Astrocyte (in vitro differentiated cells and primary cell): ENCODE data around the gene DCP1B. TPM values are rescaled to one million over a fixed set of nuclear protein-coding genes. Genes with fewer than 3 reads are reported as not detected.

ENCODE experiments used
- DNase-seq: peaks from one replicate; pipeline ENCODE4 v3.0.0-alpha.2; 2010; ENCODE audit warnings: low read depth
- FAIRE-seq: peaks from 2 replicates; lab custom pipeline; 2011; peaks lifted over from hg19 to GRCh38; lab: Jason Lieb, UNC
- H2AFZ ChIP-seq: 2 replicates; pipeline ENCODE4 v1.6.0; 2012; ENCODE audit warnings: low read depth, low read length, inconsistent platforms
- H3K27ac ChIP-seq: 2 replicates; pipeline ENCODE4 v1.5.1; 2011; ENCODE audit warnings: low read depth, low read length, inconsistent platforms
- H3K27me3 ChIP-seq: 2 replicates; pipeline ENCODE4 v1.6.0; 2011; ENCODE audit warnings: low read length, inconsistent platforms; ENCODE audit not compliant: insufficient read depth
- H3K36me3 ChIP-seq: 2 replicates; pipeline ENCODE4 v1.5.1; 2011; ENCODE audit warnings: low read length, inconsistent platforms; ENCODE audit not compliant: insufficient read depth
- H3K4me1 ChIP-seq: 2 replicates; pipeline ENCODE4 v1.5.1; 2011; ENCODE audit warnings: low read length, inconsistent platforms; ENCODE audit not compliant: insufficient read depth
- H3K4me2 ChIP-seq: 2 replicates; pipeline ENCODE4 v1.6.0; 2012; ENCODE audit warnings: low read length, inconsistent platforms
- H3K4me3 ChIP-seq: 2 replicates; pipeline ENCODE4 v1.5.1; 2011; ENCODE audit warnings: low read depth, mild to moderate bottlenecking, low read length, inconsistent platforms; ENCODE audit not compliant: insufficient read depth
- H3K79me2 ChIP-seq: 2 replicates; pipeline ENCODE4 v1.6.0; 2012; ENCODE audit warnings: mild to moderate bottlenecking, low read length, inconsistent platforms; ENCODE audit not compliant: insufficient read depth
- H3K9ac ChIP-seq: 2 replicates; pipeline ENCODE4 v1.6.0; 2012; ENCODE audit warnings: mild to moderate bottlenecking, low read length, inconsistent platforms
- H3K9me3 ChIP-seq: 2 replicates; pipeline ENCODE4 v1.5.1; 2012; ENCODE audit warnings: low read depth, mild to moderate bottlenecking, low read length, inconsistent platforms; ENCODE audit not compliant: insufficient read depth
- H4K20me1 ChIP-seq: 2 replicates; pipeline ENCODE4 v1.6.0; 2012; ENCODE audit warnings: low read length, inconsistent platforms; ENCODE audit not compliant: insufficient read depth
- H3K27ac Mint-ChIP-seq: one replicate; pipeline ENCODE4 v1.8.0; 2021; ENCODE audit warnings: mild to moderate bottlenecking, mixed read lengths; ENCODE audit not compliant: unreplicated experiment
- H3K27me3 Mint-ChIP-seq: one replicate; pipeline ENCODE4 v1.8.0; 2021; ENCODE audit warnings: low read depth, mixed read lengths; ENCODE audit not compliant: unreplicated experiment
- H3K36me3 Mint-ChIP-seq: one replicate; pipeline ENCODE4 v1.8.0; 2021; ENCODE audit warnings: low read depth, mixed read lengths; ENCODE audit not compliant: unreplicated experiment
- H3K4me1 Mint-ChIP-seq: one replicate; pipeline ENCODE4 v1.8.0; 2021; ENCODE audit warnings: low read depth, mixed read lengths; ENCODE audit not compliant: unreplicated experiment
- H3K4me3 Mint-ChIP-seq: one replicate; pipeline ENCODE4 v1.8.0; 2021; ENCODE audit warnings: mild to moderate bottlenecking, moderate library complexity, mixed read lengths; ENCODE audit not compliant: unreplicated experiment
- H3K9me3 Mint-ChIP-seq: one replicate; pipeline ENCODE4 v1.8.0; 2021; ENCODE audit warnings: mild to moderate bottlenecking, mixed read lengths; ENCODE audit not compliant: unreplicated experiment
- EZH2 ChIP-seq: IDR thresholded peaks from 2 replicates; pipeline ENCODE4 v1.6.1; 2012; ENCODE audit warnings: mild to moderate bottlenecking, low read length, inconsistent platforms; ENCODE audit not compliant: insufficient read depth
- total RNA-seq: library from RNA; stranded (reverse); gene quantifications from 2 replicates; pipeline ENCODE4 v1.2.1, GENCODE V29; 2021
- TF ChIP-seq, protein P1 (sequence below): IDR thresholded peaks from 2 replicates; pipeline ENCODE4 v1.5.1; 2011; ENCODE audit warnings: low read depth, mild to moderate bottlenecking, inconsistent platforms, low read length, moderate library complexity; ENCODE audit not compliant: insufficient read depth

Gene DCP1B
- total RNA-seq, 1 donor from 2014 or later, result 13.1 TPM

DNA sequence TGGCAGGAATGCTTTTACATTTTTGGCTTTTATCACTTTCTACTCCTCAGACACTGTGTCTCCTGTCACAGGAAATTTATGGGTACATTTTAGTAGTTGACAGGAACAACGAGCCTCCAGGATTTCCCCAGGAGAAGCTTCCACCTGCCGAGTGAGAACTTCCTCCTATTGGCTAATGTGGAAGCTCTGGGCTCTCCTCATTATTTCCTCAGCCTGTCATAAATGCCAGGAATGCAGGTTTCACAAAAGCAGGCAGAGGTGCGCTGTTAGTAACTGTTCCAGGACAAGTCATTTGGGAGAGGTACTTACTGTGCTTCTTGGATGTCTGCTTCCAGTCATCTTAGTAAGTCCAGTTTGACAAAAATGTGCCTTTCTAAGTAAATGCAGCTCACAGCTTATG lies 19.1 kb upstream of the DCP1B start:
- peaks cover 23% of the 10 kb centered on the region for H3K27me3 Mint-ChIP-seq

DNA sequence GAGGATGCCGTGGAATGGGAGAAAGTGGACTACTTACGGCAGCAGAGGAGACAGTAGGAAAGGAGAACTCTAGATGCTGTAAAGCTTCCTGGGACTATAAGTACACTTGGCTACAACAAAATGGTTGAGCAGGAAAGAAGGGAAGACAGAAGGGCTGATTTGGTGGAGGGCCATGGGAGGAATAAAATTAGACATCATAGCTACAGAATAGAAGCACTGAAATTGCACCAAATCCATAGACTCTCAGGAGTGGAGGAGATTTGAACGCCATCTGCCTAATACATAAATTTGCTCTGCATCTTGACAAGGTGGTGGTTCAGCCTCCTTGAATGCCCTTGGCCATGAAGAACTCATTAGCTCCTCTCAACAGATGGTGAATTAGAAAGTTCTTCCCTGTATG lies 16.3 kb upstream of the DCP1B start:
- Histone ChIP-seq H3K9ac (no peak overlapping the region), H2AFZ (no peak overlapping the region), H3K4me2 (no peak overlapping the region), H4K20me1 (no peaks in the 10 kb centered on the region), H3K27ac (no peak overlapping the region), H3K36me3 (no peaks in the 10 kb centered on the region), H3K9me3 (no peaks in the 10 kb centered on the region), H3K4me1 (no peaks in the 10 kb centered on the region), H3K27me3 (peaks cover 35% of the 10 kb centered on the region), H3K4me3 (no peak overlapping the region), H3K79me2 (no peaks in the 10 kb centered on the region)
- Mint-ChIP-seq H3K27ac (no peak overlapping the region), H3K9me3 (no peaks in the 10 kb centered on the region), H3K36me3 (no peaks in the 10 kb centered on the region), H3K4me1 (no peaks in the 10 kb centered on the region), H3K27me3 (peaks cover 23% of the 10 kb centered on the region), H3K4me3 (no peak overlapping the region)
- TF ChIP-seq EZH2, result no peak
- TF ChIP-seq, protein P1, sequence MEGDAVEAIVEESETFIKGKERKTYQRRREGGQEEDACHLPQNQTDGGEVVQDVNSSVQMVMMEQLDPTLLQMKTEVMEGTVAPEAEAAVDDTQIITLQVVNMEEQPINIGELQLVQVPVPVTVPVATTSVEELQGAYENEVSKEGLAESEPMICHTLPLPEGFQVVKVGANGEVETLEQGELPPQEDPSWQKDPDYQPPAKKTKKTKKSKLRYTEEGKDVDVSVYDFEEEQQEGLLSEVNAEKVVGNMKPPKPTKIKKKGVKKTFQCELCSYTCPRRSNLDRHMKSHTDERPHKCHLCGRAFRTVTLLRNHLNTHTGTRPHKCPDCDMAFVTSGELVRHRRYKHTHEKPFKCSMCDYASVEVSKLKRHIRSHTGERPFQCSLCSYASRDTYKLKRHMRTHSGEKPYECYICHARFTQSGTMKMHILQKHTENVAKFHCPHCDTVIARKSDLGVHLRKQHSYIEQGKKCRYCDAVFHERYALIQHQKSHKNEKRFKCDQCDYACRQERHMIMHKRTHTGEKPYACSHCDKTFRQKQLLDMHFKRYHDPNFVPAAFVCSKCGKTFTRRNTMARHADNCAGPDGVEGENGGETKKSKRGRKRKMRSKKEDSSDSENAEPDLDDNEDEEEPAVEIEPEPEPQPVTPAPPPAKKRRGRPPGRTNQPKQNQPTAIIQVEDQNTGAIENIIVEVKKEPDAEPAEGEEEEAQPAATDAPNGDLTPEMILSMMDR, result no peak
- DNase-seq (no peak), FAIRE-seq (no peak)

More for the DNA sequence above, 19.1 kb upstream of the DCP1B start:
- Histone ChIP-seq H3K27me3 (peaks cover 58% of the 10 kb centered on the region), H3K9me3 (no peaks in the 10 kb centered on the region), H3K4me2 (no peak overlapping the region), H3K4me3 (no peak overlapping the region), H3K36me3 (no peaks in the 10 kb centered on the region), H3K27ac (no peak overlapping the region), H3K9ac (no peak overlapping the region), H3K4me1 (no peaks in the 10 kb centered on the region), H4K20me1 (no peaks in the 10 kb centered on the region), H2AFZ (no peak overlapping the region), H3K79me2 (no peaks in the 10 kb centered on the region)
- Mint-ChIP-seq H3K36me3 (no peaks in the 10 kb centered on the region), H3K9me3 (no peaks in the 10 kb centered on the region), H3K4me1 (no peaks in the 10 kb centered on the region), H3K27ac (no peak overlapping the region), H3K4me3 (no peak overlapping the region)
- no peak for FAIRE-seq
- TF ChIP-seq EZH2, result no peak
- TF ChIP-seq, protein P1, result no peak
- no peak for DNase-seq

DNA sequence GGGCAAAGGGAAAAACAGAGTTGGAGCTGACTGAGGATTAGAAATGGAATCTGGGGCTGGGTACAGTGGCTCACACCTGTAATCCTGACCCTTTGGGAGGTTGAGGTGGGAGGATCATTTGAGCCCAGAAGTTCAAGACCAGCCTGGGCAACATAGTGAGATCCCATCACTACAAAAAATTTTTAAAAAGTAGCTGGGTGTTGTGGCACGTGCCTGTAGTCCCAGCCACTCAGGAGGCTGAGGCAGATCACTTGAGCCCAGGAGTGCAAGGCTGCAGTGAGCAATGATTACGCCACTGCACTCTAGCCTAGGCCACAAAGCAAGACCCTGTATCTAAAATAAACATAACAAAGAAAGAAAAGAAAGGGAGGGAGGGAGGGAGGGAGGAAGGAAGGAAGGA lies 14.9 kb upstream of the DCP1B start:
- H2AFZ ChIP-seq, result no peak overlapping the region
- H3K27ac ChIP-seq, result no peak overlapping the region
- H3K4me1 ChIP-seq, result no peaks in the 10 kb centered on the region
- FAIRE-seq (no peak), DNase-seq (no peak)
- peaks cover 14% of the 10 kb centered on the region for H3K27me3 Mint-ChIP-seq
- no peaks in the 10 kb centered on the region for H3K4me1 Mint-ChIP-seq
- no peaks in the 10 kb centered on the region for H3K9me3 Mint-ChIP-seq
- H3K36me3 ChIP-seq, result no peaks in the 10 kb centered on the region
- H3K4me3 ChIP-seq, result no peak overlapping the region
- TF ChIP-seq, protein P1, result no peak
- TF ChIP-seq EZH2, result no peak
- H3K9ac ChIP-seq, result no peak overlapping the region
- no peaks in the 10 kb centered on the region for H3K9me3 ChIP-seq
- no peaks in the 10 kb centered on the region for H4K20me1 ChIP-seq
- H3K27me3 ChIP-seq, result peaks cover 30% of the 10 kb centered on the region
- no peak overlapping the region for H3K4me3 Mint-ChIP-seq
- no peaks in the 10 kb centered on the region for H3K36me3 Mint-ChIP-seq
- H3K4me2 ChIP-seq, result no peak overlapping the region
- H3K79me2 ChIP-seq, result no peaks in the 10 kb centered on the region
- H3K27ac Mint-ChIP-seq, result no peak overlapping the region
